HepG2 (cell line): ENCODE results near the gene CADM4. TPM values are rescaled to one million over a fixed set of nuclear protein-coding genes. Genes with fewer than 3 reads are reported as not detected.

ENCODE experiments used
- BCL6 ChIP-seq: IDR thresholded peaks from 2 replicates; pipeline ENCODE4 v1.6.1; 2016; ENCODE audit warnings: missing genetic modification reagents, missing compliant biosample characterization
- HOXA9 ChIP-seq: sonication (generic); formaldehyde crosslinking; IDR thresholded peaks from 2 replicates; pipeline ENCODE4 v1.8.1; 2022; ENCODE audit warnings: missing genetic modification reagents, mild to moderate bottlenecking, moderate library complexity, borderline replicate concordance
- NFE2L1 ChIP-seq: sonication (generic); formaldehyde crosslinking; IDR thresholded peaks from 2 replicates; pipeline ENCODE4 v1.4.0; 2020; ENCODE audit warnings: missing genetic modification reagents, mild to moderate bottlenecking, borderline replicate concordance
- NR2F6 ChIP-seq, 2 experiments: IDR thresholded peaks; 2 replicates each; pipeline ENCODE4 v1.6.1; 2016; ENCODE audit warnings: antibody characterized with exemption in 1 of 2, mild to moderate bottlenecking in 1 of 2
- SRSF9 ChIP-seq: fragments of 200-400 bp; formaldehyde crosslinking; IDR thresholded peaks from 2 replicates; pipeline ENCODE4 v1.6.1; 2018; ENCODE audit warnings: borderline replicate concordance, mild to moderate bottlenecking, low read depth, low read length; ENCODE audit not compliant: insufficient read depth, poor library complexity, severe bottlenecking
- TARDBP ChIP-seq: sonication (generic); formaldehyde crosslinking; IDR thresholded peaks from 2 replicates; pipeline ENCODE4 v1.8.0; 2022; ENCODE audit warnings: mild to moderate bottlenecking, missing genetic modification reagents
- ZNF225 ChIP-seq: sonication (generic); formaldehyde crosslinking; IDR thresholded peaks from 2 replicates; pipeline ENCODE4 v1.4.0; 2020; ENCODE audit warnings: mild to moderate bottlenecking, missing genetic modification reagents
- ZNF331 ChIP-seq: sonication (generic); formaldehyde crosslinking; IDR thresholded peaks from 2 replicates; pipeline ENCODE4 v1.4.0; 2020; ENCODE audit warnings: missing genetic modification reagents
- ZNF33A ChIP-seq: sonication (generic); formaldehyde crosslinking; IDR thresholded peaks from 2 replicates; pipeline ENCODE4 v1.5.1; 2020; ENCODE audit warnings: missing genetic modification reagents, mild to moderate bottlenecking, moderate library complexity, borderline replicate concordance
- ZNF558 ChIP-seq: sonication (generic); formaldehyde crosslinking; IDR thresholded peaks from 2 replicates; pipeline ENCODE4 v1.9.0; 2022; ENCODE audit warnings: mild to moderate bottlenecking, missing genetic modification reagents, borderline replicate concordance
- ZNF790 ChIP-seq: sonication (generic); formaldehyde crosslinking; IDR thresholded peaks from 2 replicates; pipeline ENCODE4 v1.8.0; 2022; ENCODE audit warnings: missing genetic modification reagents, mild to moderate bottlenecking, borderline replicate concordance
- polyA plus RNA-seq, 8 experiments: library from polyadenylated mRNA; depleted of rRNA in 3 of 8; stranded (reverse) in 7 of 8; unstranded in 1 of 8; fragments of >200 nt; fragmentation: Illumina TruSeq in 4 of 8; extraction: Trizol in 4 of 8; gene quantifications; 2 replicates each; pipeline versions ENCODE4 v1.2.1 to v1.2.3, GENCODE V29; 2011 to 2016; ENCODE audit warnings: low read depth in 4 of 8, missing spikeins in 1 of 8, mixed read lengths in 1 of 8; ENCODE audit not compliant: insufficient read depth in 1 of 8
- total RNA-seq, 5 experiments: library from RNA; depleted of rRNA; stranded (reverse); fragments of >200 nt; fragmentation: Illumina TruSeq; extraction: Trizol; gene quantifications; 2 replicates each; pipeline ENCODE4 v1.2.3, GENCODE V29; 2016; ENCODE audit warnings: low read depth in 1 of 5
- TF ChIP-seq, protein P1 (sequence below), 2 experiments: sonication (generic) in 1 of 2; formaldehyde crosslinking in 1 of 2; IDR thresholded peaks; 2 replicates each; pipeline versions ENCODE4 v1.4.0 to v1.6.1; 2018 to 2020; ENCODE audit warnings: missing genetic modification reagents in 2 of 2, borderline replicate concordance in 1 of 2, low read depth in 1 of 2, mild to moderate bottlenecking in 1 of 2, missing biosample characterization in 1 of 2
- TF ChIP-seq, protein P2 (sequence below): IDR thresholded peaks from 2 replicates; pipeline ENCODE4 v1.6.1; 2016
- TF ChIP-seq, protein P3 (sequence below): sonication (generic); formaldehyde crosslinking; conservative IDR thresholded peaks from 2 replicates; pipeline ENCODE4 v1.8.1; 2023; ENCODE audit warnings: missing genetic modification reagents
- TF ChIP-seq, protein P4 (sequence below): IDR thresholded peaks from 2 replicates; pipeline ENCODE4 v1.6.1; 2016; ENCODE audit warnings: missing compliant biosample characterization, missing genetic modification reagents, borderline replicate concordance
- TF ChIP-seq, protein P5 (sequence below): sonication (generic); formaldehyde crosslinking; IDR thresholded peaks from 2 replicates; pipeline ENCODE4 v1.8.0; 2022; ENCODE audit warnings: mild to moderate bottlenecking, missing genetic modification reagents, moderate library complexity
- TF ChIP-seq, protein P6 (sequence below): sonication (generic); formaldehyde crosslinking; conservative IDR thresholded peaks from 2 replicates; pipeline ENCODE4 v1.5.0; 2020; ENCODE audit warnings: missing genetic modification reagents

Gene CADM4
- total and polyA plus RNA-seq, 2 of the 13 experiments (the other 11 are each of a cell fraction or from before 2014, with no cell fraction given), result 8.5 to 16.0 TPM

DNA sequence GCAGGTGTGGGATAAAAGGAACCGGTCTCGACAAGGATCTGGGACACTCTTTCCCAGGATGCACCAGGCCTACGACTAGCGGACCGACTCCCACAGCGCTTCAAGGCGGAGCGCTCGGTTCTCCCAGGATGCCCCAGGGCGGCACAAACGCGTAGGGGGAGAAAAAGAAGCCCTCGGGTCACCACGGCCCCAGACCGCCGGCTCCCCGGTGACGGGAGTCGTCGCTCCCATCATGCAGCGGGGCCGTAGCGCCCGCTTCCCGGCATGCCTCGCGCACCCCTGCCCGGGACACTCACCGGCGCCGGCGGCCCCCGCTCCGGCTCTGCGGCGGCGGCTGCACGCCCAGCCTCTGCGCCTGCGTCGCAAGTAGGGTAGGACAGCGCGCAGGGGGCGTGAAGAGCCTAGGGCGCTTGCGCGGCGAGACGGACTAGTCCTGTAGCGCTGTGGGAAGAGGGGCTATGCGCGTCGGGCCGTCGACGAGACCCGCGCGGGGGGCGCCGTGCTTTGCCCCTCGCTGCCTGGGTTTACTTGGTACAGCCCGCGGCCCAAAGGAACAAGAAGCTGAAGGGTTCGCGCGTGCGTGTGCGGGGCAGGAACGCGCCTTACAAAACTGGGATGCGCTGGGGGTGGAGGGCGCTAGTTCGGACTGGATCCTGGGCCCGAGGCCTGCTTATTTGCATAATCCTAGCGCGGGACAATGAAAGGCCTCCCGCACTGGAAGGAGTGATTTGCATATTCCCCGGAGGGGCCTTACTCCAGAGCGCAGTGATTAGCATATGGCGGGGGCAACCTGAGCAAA lies 20.2 kb downstream of the CADM4 start, which contains the start of gene ZNF428 (continued):
- TF ChIP-seq ZNF33A (CRISPR knock-in tag), result peak; percentile 75; the same call in 1 of the 2 replicates
- peak; percentile 7; the same call in 1 of the 2 replicates for TF ChIP-seq BCL6
- TF ChIP-seq, protein P1, sequence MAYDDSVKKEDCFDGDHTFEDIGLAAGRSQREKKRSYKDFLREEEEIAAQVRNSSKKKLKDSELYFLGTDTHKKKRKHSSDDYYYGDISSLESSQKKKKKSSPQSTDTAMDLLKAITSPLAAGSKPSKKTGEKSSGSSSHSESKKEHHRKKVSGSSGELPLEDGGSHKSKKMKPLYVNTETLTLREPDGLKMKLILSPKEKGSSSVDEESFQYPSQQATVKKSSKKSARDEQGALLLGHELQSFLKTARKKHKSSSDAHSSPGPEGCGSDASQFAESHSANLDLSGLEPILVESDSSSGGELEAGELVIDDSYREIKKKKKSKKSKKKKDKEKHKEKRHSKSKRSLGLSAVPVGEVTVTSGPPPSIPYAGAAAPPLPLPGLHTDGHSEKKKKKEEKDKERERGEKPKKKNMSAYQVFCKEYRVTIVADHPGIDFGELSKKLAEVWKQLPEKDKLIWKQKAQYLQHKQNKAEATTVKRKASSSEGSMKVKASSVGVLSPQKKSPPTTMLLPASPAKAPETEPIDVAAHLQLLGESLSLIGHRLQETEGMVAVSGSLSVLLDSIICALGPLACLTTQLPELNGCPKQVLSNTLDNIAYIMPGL (CRISPR knock-in tag; IDR thresholded peaks at IDR 0.05; ENCODE audit: borderline replicate concordance in 1 of 2, low read depth in 1 of 2), result peak in 1 of 2 experiments; percentile 87; a peak in 2 of 4 replicates
- TF ChIP-seq, protein P2, sequence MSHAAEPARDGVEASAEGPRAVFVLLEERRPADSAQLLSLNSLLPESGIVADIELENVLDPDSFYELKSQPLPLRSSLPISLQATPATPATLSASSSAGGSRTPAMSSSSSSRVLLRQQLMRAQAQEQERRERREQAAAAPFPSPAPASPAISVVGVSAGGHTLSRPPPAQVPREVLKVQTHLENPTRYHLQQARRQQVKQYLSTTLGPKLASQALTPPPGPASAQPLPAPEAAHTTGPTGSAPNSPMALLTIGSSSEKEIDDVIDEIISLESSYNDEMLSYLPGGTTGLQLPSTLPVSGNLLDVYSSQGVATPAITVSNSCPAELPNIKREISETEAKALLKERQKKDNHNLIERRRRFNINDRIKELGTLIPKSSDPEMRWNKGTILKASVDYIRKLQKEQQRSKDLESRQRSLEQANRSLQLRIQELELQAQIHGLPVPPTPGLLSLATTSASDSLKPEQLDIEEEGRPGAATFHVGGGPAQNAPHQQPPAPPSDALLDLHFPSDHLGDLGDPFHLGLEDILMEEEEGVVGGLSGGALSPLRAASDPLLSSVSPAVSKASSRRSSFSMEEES (CRISPR knock-in tag), result no peak; the same call in 1 of the 2 replicates
- TF ChIP-seq, protein P3, sequence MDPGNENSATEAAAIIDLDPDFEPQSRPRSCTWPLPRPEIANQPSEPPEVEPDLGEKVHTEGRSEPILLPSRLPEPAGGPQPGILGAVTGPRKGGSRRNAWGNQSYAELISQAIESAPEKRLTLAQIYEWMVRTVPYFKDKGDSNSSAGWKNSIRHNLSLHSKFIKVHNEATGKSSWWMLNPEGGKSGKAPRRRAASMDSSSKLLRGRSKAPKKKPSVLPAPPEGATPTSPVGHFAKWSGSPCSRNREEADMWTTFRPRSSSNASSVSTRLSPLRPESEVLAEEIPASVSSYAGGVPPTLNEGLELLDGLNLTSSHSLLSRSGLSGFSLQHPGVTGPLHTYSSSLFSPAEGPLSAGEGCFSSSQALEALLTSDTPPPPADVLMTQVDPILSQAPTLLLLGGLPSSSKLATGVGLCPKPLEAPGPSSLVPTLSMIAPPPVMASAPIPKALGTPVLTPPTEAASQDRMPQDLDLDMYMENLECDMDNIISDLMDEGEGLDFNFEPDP (CRISPR knock-in tag), result peak; percentile 13; the same call in 1 of the 2 replicates
- TF ChIP-seq ZNF558 (CRISPR knock-in tag), result no peak
- TF ChIP-seq TARDBP (CRISPR knock-in tag), result peak; percentile 81
- TF ChIP-seq, protein P4, sequence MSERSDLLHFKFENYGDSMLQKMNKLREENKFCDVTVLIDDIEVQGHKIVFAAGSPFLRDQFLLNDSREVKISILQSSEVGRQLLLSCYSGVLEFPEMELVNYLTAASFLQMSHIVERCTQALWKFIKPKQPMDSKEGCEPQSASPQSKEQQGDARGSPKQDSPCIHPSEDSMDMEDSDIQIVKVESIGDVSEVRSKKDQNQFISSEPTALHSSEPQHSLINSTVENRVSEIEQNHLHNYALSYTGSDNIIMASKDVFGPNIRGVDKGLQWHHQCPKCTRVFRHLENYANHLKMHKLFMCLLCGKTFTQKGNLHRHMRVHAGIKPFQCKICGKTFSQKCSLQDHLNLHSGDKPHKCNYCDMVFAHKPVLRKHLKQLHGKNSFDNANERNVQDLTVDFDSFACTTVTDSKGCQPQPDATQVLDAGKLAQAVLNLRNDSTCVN, result no peak; the same call in 1 of the 2 replicates
- peak; percentile 97; the same call in 1 of the 2 replicates for TF ChIP-seq ZNF790 (CRISPR knock-in tag)
- TF ChIP-seq ZNF225 (CRISPR knock-in tag), result peak; percentile 68; the same call in 1 of the 2 replicates
- TF ChIP-seq SRSF9, result no peak
- TF ChIP-seq, protein P5, sequence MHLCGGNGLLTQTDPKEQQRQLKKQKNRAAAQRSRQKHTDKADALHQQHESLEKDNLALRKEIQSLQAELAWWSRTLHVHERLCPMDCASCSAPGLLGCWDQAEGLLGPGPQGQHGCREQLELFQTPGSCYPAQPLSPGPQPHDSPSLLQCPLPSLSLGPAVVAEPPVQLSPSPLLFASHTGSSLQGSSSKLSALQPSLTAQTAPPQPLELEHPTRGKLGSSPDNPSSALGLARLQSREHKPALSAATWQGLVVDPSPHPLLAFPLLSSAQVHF (CRISPR knock-in tag), result peak; percentile 80; the same call in 1 of the 2 replicates
- TF ChIP-seq, protein P6, sequence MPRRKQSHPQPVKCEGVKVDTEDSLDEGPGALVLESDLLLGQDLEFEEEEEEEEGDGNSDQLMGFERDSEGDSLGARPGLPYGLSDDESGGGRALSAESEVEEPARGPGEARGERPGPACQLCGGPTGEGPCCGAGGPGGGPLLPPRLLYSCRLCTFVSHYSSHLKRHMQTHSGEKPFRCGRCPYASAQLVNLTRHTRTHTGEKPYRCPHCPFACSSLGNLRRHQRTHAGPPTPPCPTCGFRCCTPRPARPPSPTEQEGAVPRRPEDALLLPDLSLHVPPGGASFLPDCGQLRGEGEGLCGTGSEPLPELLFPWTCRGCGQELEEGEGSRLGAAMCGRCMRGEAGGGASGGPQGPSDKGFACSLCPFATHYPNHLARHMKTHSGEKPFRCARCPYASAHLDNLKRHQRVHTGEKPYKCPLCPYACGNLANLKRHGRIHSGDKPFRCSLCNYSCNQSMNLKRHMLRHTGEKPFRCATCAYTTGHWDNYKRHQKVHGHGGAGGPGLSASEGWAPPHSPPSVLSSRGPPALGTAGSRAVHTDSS, result peak; percentile 86; the same call in 1 of the 2 replicates
- peak; percentile 68; the same call in 1 of the 2 replicates for TF ChIP-seq ZNF331
- no peak for TF ChIP-seq NR2F6 (IDR thresholded peaks at IDR 0.05)
- TF ChIP-seq NR2F6 (CRISPR knock-in tag; IDR thresholded peaks at IDR 0.05), result no peak
- TF ChIP-seq HOXA9, result peak; percentile 86; the same call in 1 of the 2 replicates
- peak; percentile 83 for TF ChIP-seq NFE2L1 (CRISPR knock-in tag)
